Keratinocyte (primary cell): ENCODE data around the gene EHBP1. TPM values are rescaled to one million over a fixed set of nuclear protein-coding genes. Genes with fewer than 3 reads are reported as not detected.

Source experiments
- DNase-seq: peaks from one replicate; pipeline ENCODE4 v3.0.0-alpha.2; 2011; ENCODE audit warnings: low read depth, missing footprints, low spot score
- FAIRE-seq: peaks from 2 replicates; lab custom pipeline; 2011; peaks lifted over from hg19 to GRCh38; lab: Jason Lieb, UNC
- H2AFZ ChIP-seq: 2 replicates; pipeline ENCODE4 v1.6.0; 2012; ENCODE audit warnings: low read length, control low read depth, inconsistent platforms; ENCODE audit not compliant: control insufficient read depth
- H3K27ac ChIP-seq: 2 replicates; pipeline ENCODE4 v1.5.1; 2011; ENCODE audit warnings: low read length; ENCODE audit not compliant: control insufficient read depth, insufficient read depth
- H3K27me3 ChIP-seq: 3 replicates; pipeline ENCODE4 v1.6.0; 2011; ENCODE audit warnings: low read length; ENCODE audit not compliant: control insufficient read depth, insufficient read depth; ENCODE audit errors: extremely low read depth
- H3K36me3 ChIP-seq, 2 experiments: 2 replicates in 1 of 2; 3 replicates in 1 of 2; pipeline ENCODE4 v1.5.1; 2011; ENCODE audit warnings: low read length in 2 of 2, mild to moderate bottlenecking in 1 of 2; ENCODE audit not compliant: control insufficient read depth in 2 of 2, insufficient read depth in 2 of 2; ENCODE audit errors: extremely low read depth in 1 of 2
- H3K4me1 ChIP-seq: 3 replicates; pipeline ENCODE4 v1.5.1; 2011; ENCODE audit warnings: low read length; ENCODE audit not compliant: control insufficient read depth, insufficient read depth; ENCODE audit errors: extremely low read depth
- H3K4me2 ChIP-seq: 3 replicates; pipeline ENCODE4 v1.6.0; 2011; ENCODE audit warnings: low read depth, low read length; ENCODE audit not compliant: control insufficient read depth, insufficient read depth; ENCODE audit errors: extremely low read depth
- H3K4me3 ChIP-seq, 3 experiments: fragments of 200-600 bp in 1 of 3; sonication (generic) in 1 of 3; 2 replicates in 2 of 3; 3 replicates in 1 of 3; pipeline ENCODE4 v1.5.1; 2011 to 2016; ENCODE audit warnings: low read length in 3 of 3, mild to moderate bottlenecking in 3 of 3, control low read depth in 2 of 3, inconsistent platforms in 1 of 3, low read depth in 1 of 3, mixed read lengths in 1 of 3, mixed run types in 1 of 3, moderate library complexity in 1 of 3; ENCODE audit not compliant: control insufficient read depth in 2 of 3, insufficient read depth in 2 of 3; ENCODE audit errors: extremely low read depth in 1 of 3
- H3K79me2 ChIP-seq: 2 replicates; pipeline ENCODE4 v1.6.0; 2012; ENCODE audit warnings: low read length; ENCODE audit not compliant: control insufficient read depth, insufficient read depth
- H3K9ac ChIP-seq: 3 replicates; pipeline ENCODE4 v1.6.0; 2011; ENCODE audit warnings: low read length; ENCODE audit not compliant: control insufficient read depth, insufficient read depth; ENCODE audit errors: extremely low read depth
- H3K9me1 ChIP-seq: 3 replicates; pipeline ENCODE4 v1.6.0; 2011; ENCODE audit warnings: low read length; ENCODE audit not compliant: control insufficient read depth, insufficient read depth; ENCODE audit errors: extremely low read depth
- H3K9me3 ChIP-seq: 2 replicates; pipeline ENCODE4 v1.5.1; 2012; ENCODE audit warnings: low read depth, low read length; ENCODE audit not compliant: control insufficient read depth
- H4K20me1 ChIP-seq: 3 replicates; pipeline ENCODE4 v1.6.0; 2011; ENCODE audit warnings: low read length; ENCODE audit not compliant: control insufficient read depth, insufficient read depth; ENCODE audit errors: extremely low read depth
- EZH2 ChIP-seq: IDR thresholded peaks from one replicate; pipeline ENCODE4 v1.6.1; 2012; ENCODE audit warnings: inconsistent platforms, mild to moderate bottlenecking, low read length, moderate library complexity
- dilution Hi-C: fragments of 300-500 bp; cut with MboI; formaldehyde crosslinking; loops from one replicate; pipeline ENCODE4 v1.7.0; 2020; ENCODE audit warnings: low sequenced_read_pairs; ENCODE audit not compliant: extremely low pct_ligation_motif_present
- polyA plus RNA-seq, 5 experiments: library from polyadenylated mRNA; depleted of rRNA in 3 of 5; stranded (reverse) in 3 of 5; stranded (forward) in 1 of 5; unstranded in 1 of 5; fragments of >200 nt; gene quantifications; 1 replicate in 1 of 5; 2 replicates in 3 of 5; 3 replicates in 1 of 5; pipeline versions ENCODE4 v1.2.1 to v1.2.3, GENCODE V29; 2011 to 2012; ENCODE audit warnings: missing spikeins in 2 of 5, low read depth in 1 of 5, low replicate concordance in 1 of 5
- TF ChIP-seq, protein P1 (sequence below), 3 experiments: IDR thresholded peaks in 1 of 3; conservative IDR thresholded peaks in 1 of 3; optimal IDR thresholded peaks in 1 of 3; 2 replicates in 2 of 3; 3 replicates in 1 of 3; pipeline versions ENCODE3 to v1.5.1; 2011; ENCODE audit warnings: low read length in 3 of 3, mild to moderate bottlenecking in 3 of 3, moderate library complexity in 2 of 3, control low read depth in 1 of 3, inconsistent platforms in 1 of 3; ENCODE audit not compliant: insufficient read depth in 2 of 3; ENCODE audit errors: extremely low read depth in 1 of 3

Gene EHBP1
- polyA plus RNA-seq, 1 donor (not counting 4 experiments of a cell fraction or from before 2014, with no cell fraction given), result 59.0 TPM

DNA sequence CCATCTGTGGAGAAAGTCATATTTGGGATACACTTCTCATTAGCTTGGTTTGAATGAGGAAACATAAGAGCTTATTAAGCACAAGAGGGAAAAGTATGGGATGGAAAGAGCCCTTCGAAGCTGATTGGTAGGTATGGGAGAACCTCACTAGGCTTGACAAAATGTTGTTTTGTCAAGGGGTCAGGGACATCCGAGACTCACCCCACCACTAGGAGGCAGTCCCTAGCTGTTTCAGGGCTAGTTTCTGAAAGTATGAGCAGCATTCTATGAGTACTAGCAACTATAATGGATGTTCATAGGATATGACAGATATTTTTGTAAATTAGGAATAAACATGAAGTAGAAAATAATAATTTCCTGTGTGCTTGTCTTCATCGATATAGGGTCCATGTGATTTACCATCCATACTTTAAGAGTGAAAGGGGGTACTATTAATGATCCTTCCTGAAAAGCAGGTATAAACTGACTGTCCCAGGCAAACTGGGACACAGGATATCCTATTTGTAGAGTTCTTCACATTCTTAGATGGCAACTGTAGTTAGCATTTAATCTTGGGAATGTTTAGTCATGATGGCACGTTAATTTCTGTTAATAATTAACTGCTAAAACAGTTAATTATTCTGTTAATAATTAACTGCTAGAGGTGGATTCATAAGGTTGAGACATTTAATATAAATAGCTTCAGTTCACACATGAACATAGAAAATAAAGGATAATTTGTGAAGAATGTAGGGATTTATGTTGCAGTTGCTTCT lies 373.5 kb downstream of the EHBP1 start:
- Histone ChIP-seq H3K27ac (no peak overlapping the region), H3K4me1 (no peaks in the 10 kb centered on the region), H3K9me1 (no peaks in the 10 kb centered on the region), H4K20me1 (no peaks in the 10 kb centered on the region), H3K9me3 (no peaks in the 10 kb centered on the region), H2AFZ (no peak overlapping the region), H3K36me3 (no peaks in the 10 kb centered on the region), H3K4me2 (no peak overlapping the region), H3K9ac (no peak overlapping the region), H3K4me3 (no peak overlapping the region), H3K27me3 (no peaks in the 10 kb centered on the region), H3K79me2 (no peaks in the 10 kb centered on the region)
- TF ChIP-seq, protein P1, sequence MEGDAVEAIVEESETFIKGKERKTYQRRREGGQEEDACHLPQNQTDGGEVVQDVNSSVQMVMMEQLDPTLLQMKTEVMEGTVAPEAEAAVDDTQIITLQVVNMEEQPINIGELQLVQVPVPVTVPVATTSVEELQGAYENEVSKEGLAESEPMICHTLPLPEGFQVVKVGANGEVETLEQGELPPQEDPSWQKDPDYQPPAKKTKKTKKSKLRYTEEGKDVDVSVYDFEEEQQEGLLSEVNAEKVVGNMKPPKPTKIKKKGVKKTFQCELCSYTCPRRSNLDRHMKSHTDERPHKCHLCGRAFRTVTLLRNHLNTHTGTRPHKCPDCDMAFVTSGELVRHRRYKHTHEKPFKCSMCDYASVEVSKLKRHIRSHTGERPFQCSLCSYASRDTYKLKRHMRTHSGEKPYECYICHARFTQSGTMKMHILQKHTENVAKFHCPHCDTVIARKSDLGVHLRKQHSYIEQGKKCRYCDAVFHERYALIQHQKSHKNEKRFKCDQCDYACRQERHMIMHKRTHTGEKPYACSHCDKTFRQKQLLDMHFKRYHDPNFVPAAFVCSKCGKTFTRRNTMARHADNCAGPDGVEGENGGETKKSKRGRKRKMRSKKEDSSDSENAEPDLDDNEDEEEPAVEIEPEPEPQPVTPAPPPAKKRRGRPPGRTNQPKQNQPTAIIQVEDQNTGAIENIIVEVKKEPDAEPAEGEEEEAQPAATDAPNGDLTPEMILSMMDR (optimal IDR thresholded peaks at IDR 0.05 in 1 of 3, IDR thresholded peaks at IDR 0.05 in 1 of 3, conservative IDR thresholded peaks at IDR 0.05 in 1 of 3; ENCODE audit: extremely low read depth in 1 of 3, insufficient read depth in 2 of 3, low read length in 3 of 3), result peak; percentile 73 to 86 (median 78)
- TF ChIP-seq EZH2, result no peak
- no peak for DNase-seq
- FAIRE-seq, result peak; percentile 84
- dilution Hi-C loops, result no loop called here

DNA sequence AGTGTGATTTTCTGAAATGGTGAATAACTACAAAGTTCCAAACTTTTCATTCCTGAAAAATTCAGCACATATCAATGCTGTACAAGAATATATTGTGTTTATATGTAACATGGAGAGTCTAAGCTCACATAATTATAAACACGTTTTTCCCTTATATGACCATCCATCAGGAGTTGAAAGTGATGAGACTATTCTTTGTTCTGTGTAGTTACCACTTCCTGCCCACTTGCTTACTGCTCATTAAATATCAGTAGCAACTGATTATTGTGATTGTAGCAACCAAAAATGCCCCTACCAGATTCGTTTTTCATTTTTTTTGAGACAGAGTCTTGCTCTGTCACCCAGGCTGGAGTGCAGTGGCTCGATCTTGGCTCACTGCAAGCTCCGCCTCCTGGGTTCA lies 375.9 kb downstream of the EHBP1 start:
- Histone ChIP-seq H3K27me3 (no peaks in the 10 kb centered on the region), H3K4me2 (no peak overlapping the region), H4K20me1 (no peaks in the 10 kb centered on the region), H3K27ac (no peak overlapping the region), H3K4me1 (no peaks in the 10 kb centered on the region), H3K9me3 (no peaks in the 10 kb centered on the region), H3K9ac (no peak overlapping the region), H3K4me3 (no peak overlapping the region), H3K79me2 (no peaks in the 10 kb centered on the region), H3K9me1 (no peaks in the 10 kb centered on the region), H3K36me3 (no peaks in the 10 kb centered on the region), H2AFZ (no peak overlapping the region)
- TF ChIP-seq EZH2, result no peak
- TF ChIP-seq, protein P1 (optimal IDR thresholded peaks at IDR 0.05 in 1 of 3, IDR thresholded peaks at IDR 0.05 in 1 of 3, conservative IDR thresholded peaks at IDR 0.05 in 1 of 3; ENCODE audit: extremely low read depth in 1 of 3, insufficient read depth in 2 of 3, low read length in 3 of 3), result no peak
- FAIRE-seq, result no peak
- no peak for DNase-seq
- dilution Hi-C loops, result no loop called here
